Lower lobe of right lung (tissue), 2 donors: Measurements from ENCODE around the gene INSC. TPM values are rescaled to one million over a fixed set of nuclear protein-coding genes. Genes with fewer than 3 reads are reported as not detected.
A peak's percentile ranks its signal among the peaks of the same experiment; 100 is the strongest.

Experiments
- ATAC-seq, 2 donors: fragments of 200-7000 bp; cut with Tn5 transposase; one replicate each; pipeline ENCODE4 v1.9.1; 2020 to 2022; ENCODE audit warnings: mild to moderate bottlenecking in 2 of 2, moderate library complexity in 2 of 2
- DNase-seq: peaks from one replicate; pipeline ENCODE4 v3.0.0-alpha.2; 2020
- H3K27ac ChIP-seq: fragments of 200-600 bp; one replicate; pipeline ENCODE4 v1.8.0; 2022
- H3K27me3 ChIP-seq: fragments of 200-600 bp; one replicate; pipeline ENCODE4 v1.8.0; 2022; ENCODE audit warnings: low read depth
- H3K36me3 ChIP-seq: fragments of 200-600 bp; one replicate; pipeline ENCODE4 v1.8.0; 2022; ENCODE audit warnings: mild to moderate bottlenecking
- H3K4me1 ChIP-seq: fragments of 200-600 bp; one replicate; pipeline ENCODE4 v1.8.0; 2022
- H3K4me3 ChIP-seq: fragments of 200-600 bp; one replicate; pipeline ENCODE4 v1.8.0; 2022; ENCODE audit warnings: mild to moderate bottlenecking
- H3K9me3 ChIP-seq: fragments of 200-600 bp; one replicate; pipeline ENCODE4 v1.8.0; 2022
- intact Hi-C: fragments of 100-400 bp; cut with DNase I; formaldehyde crosslinking; loops from one replicate; pipeline ENCODE4 v1.11.0; 2022
- total RNA-seq: library from RNA; stranded (reverse); fragmentation: NEBNext Ultra II Directional; extraction: Animal tissue kit (Norgen Biotek cat#: 25700); gene quantifications from one replicate; pipeline ENCODE4 v1.2.1, GENCODE V29; 2021
- TF ChIP-seq, protein P1 (sequence below): fragments of 200-600 bp; IDR thresholded peaks from one replicate; pipeline ENCODE4 v1.8.0; 2022; ENCODE audit warnings: antibody characterized with exemption, mild to moderate bottlenecking
- donor health status: DM: no; HTN: yes; CAD: no; lungs with severe emphysema.

Gene INSC
- total RNA-seq, 1 donor from 2014 or later: 1.1 TPM

DNA sequence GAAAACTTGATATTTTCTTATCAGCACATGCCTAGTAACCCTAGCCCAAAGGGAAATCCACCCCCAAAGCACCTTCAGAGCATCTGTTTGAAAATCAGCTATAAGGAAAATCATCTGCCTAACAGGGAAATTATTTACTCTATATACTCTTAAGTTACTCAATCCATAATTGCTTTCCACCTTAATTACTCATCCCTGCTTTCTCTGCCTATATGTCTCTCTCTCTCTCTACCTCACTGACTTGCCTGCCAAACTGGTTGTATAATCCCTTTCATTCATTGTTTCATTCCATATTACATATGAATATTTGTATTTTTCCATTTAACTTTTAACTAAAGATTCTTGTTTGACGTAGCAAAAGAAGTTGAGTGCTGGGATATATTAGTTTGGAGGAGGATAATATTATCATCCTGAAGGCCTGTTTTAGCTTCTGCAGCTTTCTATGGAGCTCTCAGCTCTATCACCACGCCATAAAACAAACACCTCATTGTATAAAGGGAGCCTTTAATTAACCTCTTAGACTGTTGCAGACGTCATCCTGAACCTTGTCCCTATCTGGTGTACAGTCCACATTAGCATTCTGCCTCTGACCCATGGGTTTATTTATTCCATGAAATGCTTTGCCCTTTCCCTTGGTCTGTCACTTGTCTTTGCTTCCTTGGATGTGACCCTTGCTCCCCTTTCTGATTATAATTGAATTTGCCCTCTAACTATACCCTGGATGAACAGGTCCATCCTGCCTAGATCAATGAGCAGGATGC, 98.9 kb downstream of the INSC start:
- no peak overlapping the region for H3K27ac ChIP-seq
- no peak overlapping the region for H3K4me3 ChIP-seq
- TF ChIP-seq, protein P1, sequence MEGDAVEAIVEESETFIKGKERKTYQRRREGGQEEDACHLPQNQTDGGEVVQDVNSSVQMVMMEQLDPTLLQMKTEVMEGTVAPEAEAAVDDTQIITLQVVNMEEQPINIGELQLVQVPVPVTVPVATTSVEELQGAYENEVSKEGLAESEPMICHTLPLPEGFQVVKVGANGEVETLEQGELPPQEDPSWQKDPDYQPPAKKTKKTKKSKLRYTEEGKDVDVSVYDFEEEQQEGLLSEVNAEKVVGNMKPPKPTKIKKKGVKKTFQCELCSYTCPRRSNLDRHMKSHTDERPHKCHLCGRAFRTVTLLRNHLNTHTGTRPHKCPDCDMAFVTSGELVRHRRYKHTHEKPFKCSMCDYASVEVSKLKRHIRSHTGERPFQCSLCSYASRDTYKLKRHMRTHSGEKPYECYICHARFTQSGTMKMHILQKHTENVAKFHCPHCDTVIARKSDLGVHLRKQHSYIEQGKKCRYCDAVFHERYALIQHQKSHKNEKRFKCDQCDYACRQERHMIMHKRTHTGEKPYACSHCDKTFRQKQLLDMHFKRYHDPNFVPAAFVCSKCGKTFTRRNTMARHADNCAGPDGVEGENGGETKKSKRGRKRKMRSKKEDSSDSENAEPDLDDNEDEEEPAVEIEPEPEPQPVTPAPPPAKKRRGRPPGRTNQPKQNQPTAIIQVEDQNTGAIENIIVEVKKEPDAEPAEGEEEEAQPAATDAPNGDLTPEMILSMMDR: no peak
- no peaks in the 10 kb centered on the region for H3K4me1 ChIP-seq
- intact Hi-C loops: no loop called here
- H3K27me3 ChIP-seq: no peaks in the 10 kb centered on the region
- H3K36me3 ChIP-seq: no peaks in the 10 kb centered on the region
- DNase-seq (no peak), ATAC-seq (no peak)
- H3K9me3 ChIP-seq: no peaks in the 10 kb centered on the region

DNA sequence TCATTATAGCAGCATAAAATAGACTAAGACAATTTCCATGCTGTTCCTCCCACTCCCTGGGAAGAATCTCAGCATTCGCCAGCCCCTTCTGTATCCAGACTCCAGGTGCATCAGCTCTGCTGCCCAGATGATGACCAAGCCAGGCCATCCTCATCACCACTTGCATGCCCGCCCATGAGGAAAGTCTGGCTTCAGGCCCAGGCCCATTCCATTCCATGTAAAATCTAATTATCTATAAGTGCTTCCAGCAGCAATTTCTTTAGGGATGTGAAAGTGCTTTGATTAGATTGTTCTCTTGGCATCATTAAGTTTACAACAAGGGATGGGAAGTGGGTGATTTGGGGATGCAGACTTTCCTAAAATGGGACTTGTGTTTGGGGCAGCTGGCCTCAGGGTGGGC, 100.3 kb downstream of the INSC start:
- no peaks in the 10 kb centered on the region for H3K9me3 ChIP-seq
- no peak overlapping the region for H3K27ac ChIP-seq
- TF ChIP-seq, protein P1: no peak
- DNase-seq: no peak
- H3K36me3 ChIP-seq: no peaks in the 10 kb centered on the region
- no peak for ATAC-seq
- H3K27me3 ChIP-seq: no peaks in the 10 kb centered on the region
- H3K4me3 ChIP-seq: no peak overlapping the region
- no peaks in the 10 kb centered on the region for H3K4me1 ChIP-seq
- intact Hi-C loops: no loop called here

DNA sequence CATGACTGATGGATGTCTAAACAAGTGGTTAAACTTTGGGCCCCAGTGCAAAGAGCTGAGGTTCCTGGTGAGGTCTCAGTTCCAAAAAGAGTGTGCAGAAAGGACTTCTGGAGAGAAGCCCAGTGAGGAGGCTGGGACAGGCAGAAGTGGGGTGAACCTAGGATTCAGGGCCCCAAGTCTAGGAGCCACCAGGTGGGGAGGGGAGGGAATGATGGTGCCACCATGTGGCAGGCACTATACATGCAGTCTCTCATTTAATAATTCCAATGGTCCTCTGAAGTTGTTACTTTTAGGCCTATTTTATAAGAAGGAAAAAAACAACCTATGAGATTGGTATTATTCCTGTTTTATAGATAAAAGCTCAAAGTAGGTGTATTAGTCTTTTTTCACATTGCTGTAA, 102.0 kb downstream of the INSC start:
- DNase-seq (no peak), ATAC-seq (no peak)
- no peak overlapping the region for H3K4me3 ChIP-seq
- intact Hi-C loops: no loop called here
- H3K27me3 ChIP-seq: no peaks in the 10 kb centered on the region
- H3K36me3 ChIP-seq: no peaks in the 10 kb centered on the region
- no peaks in the 10 kb centered on the region for H3K9me3 ChIP-seq
- TF ChIP-seq, protein P1: no peak
- H3K4me1 ChIP-seq: no peaks in the 10 kb centered on the region
- H3K27ac ChIP-seq: no peak overlapping the region

DNA sequence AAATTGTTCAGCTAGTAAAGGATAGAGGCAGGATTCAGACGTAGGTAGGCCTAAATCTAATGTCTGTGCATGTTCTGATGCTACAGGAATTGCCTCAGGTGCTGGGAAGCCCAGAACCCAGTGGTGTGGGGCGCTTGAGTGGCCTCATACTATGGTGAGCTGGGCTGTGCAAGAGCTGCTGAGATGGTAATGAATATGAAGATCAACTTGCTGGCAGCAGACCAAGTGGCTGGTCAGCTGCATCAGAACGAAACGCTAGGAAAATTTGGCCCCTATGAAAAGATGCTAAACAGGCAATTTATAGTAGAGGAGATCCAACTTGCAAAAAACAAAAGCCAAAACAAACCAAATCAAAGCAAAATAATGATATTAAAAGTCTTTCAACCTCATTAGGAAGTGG, 102.7 kb downstream of the INSC start:
- H3K9me3 ChIP-seq: no peaks in the 10 kb centered on the region
- intact Hi-C loops: no loop called here
- H3K36me3 ChIP-seq: no peaks in the 10 kb centered on the region
- H3K4me1 ChIP-seq: no peaks in the 10 kb centered on the region
- H3K4me3 ChIP-seq: no peak overlapping the region
- no peak overlapping the region for H3K27ac ChIP-seq
- H3K27me3 ChIP-seq: no peaks in the 10 kb centered on the region
- no peak for DNase-seq
- no peak for ATAC-seq
- TF ChIP-seq, protein P1: no peak

DNA sequence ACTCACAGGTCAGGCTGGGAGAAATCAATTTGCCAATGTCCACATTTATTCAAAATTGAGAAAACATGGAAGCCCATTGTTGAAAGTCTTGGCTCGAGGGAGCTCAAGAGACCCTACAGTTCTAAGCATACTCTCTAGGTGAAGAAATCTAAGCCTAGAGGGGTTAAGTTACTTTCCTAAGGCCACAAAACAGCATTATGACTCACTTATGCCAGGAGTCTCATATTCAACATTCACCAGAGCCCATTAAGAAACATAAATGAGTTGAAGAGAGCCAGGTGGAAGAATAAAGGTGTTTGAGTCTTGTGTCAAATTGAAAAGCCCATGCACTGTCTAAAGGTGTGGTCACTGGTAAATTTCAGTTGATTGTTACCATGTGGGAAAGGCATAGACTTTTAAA, 108.1 kb downstream of the INSC start:
- Histone ChIP-seq H3K36me3 (no peaks in the 10 kb centered on the region), H3K9me3 (no peaks in the 10 kb centered on the region), H3K27me3 (no peaks in the 10 kb centered on the region), H3K4me1 (no peaks in the 10 kb centered on the region), H3K27ac (no peak overlapping the region), H3K4me3 (no peak overlapping the region)
- TF ChIP-seq, protein P1: no peak
- ATAC-seq: peak in 1 of 2 donors; percentile 9
- intact Hi-C loops: no loop called here
- DNase-seq: no peak
